ENCODE measurements around the gene DELE1.
A peak's percentile ranks its signal among the peaks of the same experiment; 100 is the strongest.

- TF ChIP-seq CTCF (IDR thresholded peaks at IDR 0.05): peak; percentile 93 to 97 (median 96)
- TF ChIP-seq POLR2AphosphoS5 (IDR thresholded peaks at IDR 0.05): peak; percentile 83
Observed at GRCh38 chr5:141968914-141969608, 45.4 kb downstream of the DELE1 start, which contains the start of gene RNF14.

Data from gastroesophageal sphincter (tissue), 3 donors.